Measurements from ENCODE around the gene SHANK2. TPM values are rescaled to one million over a fixed set of nuclear protein-coding genes. Genes with fewer than 3 reads are reported as not detected.

The SHANK2 gene
- total RNA-seq, 2 donors from 2014 or later, result 22.3 to 49.6 TPM

- DNase-seq, result peak; percentile 25
- Mint-ChIP-seq H3K36me3 (ENCODE audit: low read depth) (no peaks in the 10 kb centered on the region), H3K9me3 (peaks cover 10% of the 10 kb centered on the region), H3K4me3 (no peak overlapping the region), H3K4me1 (peaks cover 9% of the 10 kb centered on the region), H3K27ac (no peak overlapping the region), H3K27me3 (ENCODE audit: insufficient read depth) (peaks cover 5% of the 10 kb centered on the region)
- WGBS, 2 experiments (ENCODE audit: insufficient coverage in 1 of 2, insufficient read length in 1 of 2), result 87 to 89% methylated on average over 4 to 11 of the region's 11 CpGs
- Histone ChIP-seq H3K27me3 (ENCODE audit: control insufficient read depth, insufficient read depth, low read length, poor library complexity, severe bottlenecking) (no peaks in the 10 kb centered on the region), H3K4me3 (ENCODE audit: low read length) (no peak overlapping the region), H3K9me3 (ENCODE audit: control insufficient read depth, low read length) (peaks cover 10% of the 10 kb centered on the region), H3K4me1 (ENCODE audit: control insufficient read depth, insufficient read depth, low read length) (no peaks in the 10 kb centered on the region), H3K27ac (ENCODE audit: low read depth, low read length) (no peak overlapping the region), H3K9ac (ENCODE audit: extremely low read depth, low read length, poor library complexity, severe bottlenecking) (no peak overlapping the region), H3K36me3 (ENCODE audit: control insufficient read depth, insufficient read depth, low read length) (no peaks in the 10 kb centered on the region)
- no peak for TF ChIP-seq CTCF (conservative IDR thresholded peaks at IDR 0.05)
Observed at GRCh38 chr11:71268706-71269321, 16.4 kb upstream of the SHANK2 start.

GRCh38 chr11:71267807-71268421 is 15.5 kb upstream of the SHANK2 start:
- peak; percentile 35 for DNase-seq
- no peak overlapping the region for H3K27ac ChIP-seq (ENCODE audit: low read depth, low read length)
- no peaks in the 10 kb centered on the region for H3K36me3 ChIP-seq (ENCODE audit: control insufficient read depth, insufficient read depth, low read length)
- Mint-ChIP-seq H3K27me3 (ENCODE audit: insufficient read depth) (peaks cover 5% of the 10 kb centered on the region), H3K4me3 (no peak overlapping the region), H3K9me3 (peaks cover 1% of the 10 kb centered on the region), H3K36me3 (ENCODE audit: low read depth) (no peaks in the 10 kb centered on the region), H3K27ac (no peak overlapping the region), H3K4me1 (peaks cover 9% of the 10 kb centered on the region)
- H3K4me1 ChIP-seq (ENCODE audit: control insufficient read depth, insufficient read depth, low read length), result no peaks in the 10 kb centered on the region
- 87 to 93% methylated on average over 11 to 15 of the region's 15 CpGs for WGBS, 2 experiments (ENCODE audit: insufficient coverage in 1 of 2, insufficient read length in 1 of 2)
- H3K27me3 ChIP-seq (ENCODE audit: control insufficient read depth, insufficient read depth, low read length, poor library complexity, severe bottlenecking), result no peaks in the 10 kb centered on the region
- H3K9ac ChIP-seq (ENCODE audit: extremely low read depth, low read length, poor library complexity, severe bottlenecking), result no peak overlapping the region
- peaks cover 1% of the 10 kb centered on the region for H3K9me3 ChIP-seq (ENCODE audit: control insufficient read depth, low read length)
- TF ChIP-seq CTCF (conservative IDR thresholded peaks at IDR 0.05), result no peak
- no peak overlapping the region for H3K4me3 ChIP-seq (ENCODE audit: low read length)

- H3K9ac ChIP-seq (ENCODE audit: extremely low read depth, low read length, poor library complexity, severe bottlenecking), result no peak overlapping the region
- H3K9me3 Mint-ChIP-seq, result no peaks in the 10 kb centered on the region
- no peaks in the 10 kb centered on the region for H3K4me1 ChIP-seq (ENCODE audit: control insufficient read depth, insufficient read depth, low read length)
- TF ChIP-seq CTCF (conservative IDR thresholded peaks at IDR 0.05), result peak; percentile 47
- peaks cover 9% of the 10 kb centered on the region for H3K4me1 Mint-ChIP-seq
- peaks cover 5% of the 10 kb centered on the region for H3K27me3 Mint-ChIP-seq (ENCODE audit: insufficient read depth)
- no peak overlapping the region for H3K27ac Mint-ChIP-seq
- H3K36me3 Mint-ChIP-seq (ENCODE audit: low read depth), result no peaks in the 10 kb centered on the region
- H3K27me3 ChIP-seq (ENCODE audit: control insufficient read depth, insufficient read depth, low read length, poor library complexity, severe bottlenecking), result no peaks in the 10 kb centered on the region
- no peak overlapping the region for H3K4me3 Mint-ChIP-seq
- whole genome bisulfite sequencing, 2 experiments (ENCODE audit: insufficient coverage in 1 of 2, insufficient read length in 1 of 2), result 82 to 83% methylated on average over 21 to 22 of the region's 22 CpGs
- no peaks in the 10 kb centered on the region for H3K36me3 ChIP-seq (ENCODE audit: control insufficient read depth, insufficient read depth, low read length)
- peak; percentile 92 for DNase-seq
- no peak overlapping the region for H3K27ac ChIP-seq (ENCODE audit: low read depth, low read length)
- no peaks in the 10 kb centered on the region for H3K9me3 ChIP-seq (ENCODE audit: control insufficient read depth, low read length)
- H3K4me3 ChIP-seq (ENCODE audit: low read length), result no peak overlapping the region
Observed at GRCh38 chr11:71266114-71266833, 13.9 kb upstream of the SHANK2 start.
